HCT116 (cell line): ENCODE measurements around the gene ACP7. TPM values are rescaled to one million over a fixed set of nuclear protein-coding genes. Genes with fewer than 3 reads are reported as not detected.

Source experiments
- ATAC-seq: fragments of 200-7000 bp; cut with Tn5 transposase; 2 replicates; pipeline ENCODE4 v1.9.1; 2020; ENCODE audit warnings: mild to moderate bottlenecking, moderate library complexity
- BruUV-seq: library from RNA; stranded (reverse); fragments of 400-500 nt; replicated peaks from 2 replicates; lab custom pipeline; 2021; lab: Mats Ljungman, UMichigan
- CTCF ChIA-PET: fragments of 300-600 bp; sonication (Branson Sonifier 250); formaldehyde crosslinking; loops from one replicate; lab custom pipeline; 2021; ENCODE audit warnings: antibody characterized with exemption; lab: Charles Lee
- POLR2A ChIA-PET: fragments of 300-600, 350-600 bp; sonication (Branson Sonifier 250); formaldehyde crosslinking; loops from one replicate; lab custom pipeline; 2021; ENCODE audit warnings: antibody characterized with exemption; lab: Charles Lee
- RAD21 ChIA-PET, 2 experiments: fragments of 300-600 bp; sonication (Branson Sonifier 250); formaldehyde crosslinking; loops; one replicate each; lab custom pipeline; 2023; ENCODE audit warnings: low total read pairs in 2 of 2; ENCODE audit not compliant: uncharacterized antibody in 2 of 2, unreplicated experiment in 2 of 2, low non-redundant PET in 1 of 2; lab: Charles Lee
- DNase-seq: peaks from one replicate; pipeline ENCODE4 v3.0.0-alpha.2; 2010; ENCODE audit warnings: low read depth, low spot score
- H2AFZ ChIP-seq: fragments of 200-600 bp; shearing (Covaris generic), sonication (generic); 2 replicates; pipeline ENCODE4 v1.6.1; 2017; ENCODE audit warnings: low read depth, mixed run types, mixed read lengths, antibody characterized with exemption, low read length; ENCODE audit not compliant: poor library complexity, severe bottlenecking
- H3K27ac ChIP-seq: 2 replicates; pipeline ENCODE4 v1.5.1; 2012; ENCODE audit warnings: low read depth, low read length
- H3K27me3 ChIP-seq: fragments of 200-600 bp; sonication (generic); 2 replicates; pipeline ENCODE4 v1.6.1; 2016; ENCODE audit warnings: mixed run types, low read length, mixed read lengths; ENCODE audit not compliant: insufficient read depth
- H3K36me3 ChIP-seq, 2 experiments: fragments of 200-500 bp in 1 of 2; fragments of 200-600 bp in 1 of 2; sonication (Bioruptor generic) in 1 of 2; sonication (generic) in 1 of 2; 2 replicates each; pipeline versions ENCODE4 v1.5.1 to v1.6.1; 2014 to 2016; ENCODE audit warnings: low read length in 2 of 2, inconsistent platforms in 1 of 2, mixed read lengths in 1 of 2, mixed run types in 1 of 2; ENCODE audit not compliant: insufficient read depth in 2 of 2, control insufficient read depth in 1 of 2
- H3K4me1 ChIP-seq, 2 experiments: fragments of 200-600 bp in 1 of 2; sonication (generic) in 1 of 2; 2 replicates each; pipeline versions ENCODE4 v1.5.1 to v1.6.1; 2012 to 2017; ENCODE audit warnings: low read length in 2 of 2, inconsistent platforms in 1 of 2, mild to moderate bottlenecking in 1 of 2, mixed read lengths in 1 of 2, mixed run types in 1 of 2, moderate library complexity in 1 of 2; ENCODE audit not compliant: insufficient read depth in 2 of 2, control insufficient read depth in 1 of 2
- H3K4me2 ChIP-seq: fragments of 200-600 bp; sonication (generic); 2 replicates; pipeline ENCODE4 v1.6.1; 2017; ENCODE audit warnings: mixed run types, low read length, mixed read lengths
- H3K4me3 ChIP-seq, 2 experiments: fragments of 200-600 bp in 1 of 2; sonication (generic) in 1 of 2; replicated peaks in 1 of 2; 2 replicates each; pipeline ENCODE4 v1.5.1; 2011 to 2016; ENCODE audit warnings: low read length in 2 of 2, control low read depth in 1 of 2, low read depth in 1 of 2, mild to moderate bottlenecking in 1 of 2, mixed read lengths in 1 of 2, mixed run types in 1 of 2
- H3K79me2 ChIP-seq: fragments of 200-600 bp; sonication (generic); 2 replicates; pipeline ENCODE4 v1.6.1; 2017; ENCODE audit warnings: mild to moderate bottlenecking, mixed run types, low read length, moderate library complexity, mixed read lengths; ENCODE audit not compliant: insufficient read depth
- H3K9ac ChIP-seq: fragments of 200-600 bp; sonication (generic); 2 replicates; pipeline ENCODE4 v1.6.1; 2016; ENCODE audit warnings: low read length, mixed read lengths
- H3K9me2 ChIP-seq: fragments of 200-600 bp; sonication (generic), shearing (Covaris generic); 2 replicates; pipeline ENCODE4 v1.6.1; 2017; ENCODE audit warnings: mixed run types, mild to moderate bottlenecking, moderate library complexity; ENCODE audit not compliant: insufficient read depth
- H3K9me3 ChIP-seq, 2 experiments: fragments of 200-500 bp in 1 of 2; fragments of 200-600 bp in 1 of 2; sonication (Bioruptor generic) in 1 of 2; sonication (generic) in 1 of 2; 2 replicates each; pipeline ENCODE4 v1.6.1; 2014 to 2017; ENCODE audit warnings: low read length in 2 of 2, mixed read lengths in 2 of 2, inconsistent platforms in 1 of 2, low read depth in 1 of 2, mild to moderate bottlenecking in 1 of 2, mixed run types in 1 of 2, moderate library complexity in 1 of 2; ENCODE audit not compliant: control insufficient read depth in 1 of 2, insufficient read depth in 1 of 2
- H4K20me1 ChIP-seq: fragments of 200-600 bp; sonication (generic), shearing (Covaris generic); 2 replicates; pipeline ENCODE4 v1.6.1; 2017; ENCODE audit warnings: mixed run types, mild to moderate bottlenecking, moderate library complexity; ENCODE audit not compliant: insufficient read depth
- CBX3 ChIP-seq: IDR thresholded peaks from 2 replicates; pipeline ENCODE4 v1.6.1; 2012; ENCODE audit warnings: low read depth
- CEBPB ChIP-seq: IDR thresholded peaks from 2 replicates; pipeline ENCODE4 v1.6.1; 2012; ENCODE audit warnings: low read depth
- CTCF ChIP-seq, 3 experiments: fragments of 200-600 bp in 1 of 3; sonication (generic) in 1 of 3; IDR thresholded peaks in 2 of 3; conservative IDR thresholded peaks in 1 of 3; 2 replicates each; pipeline ENCODE4 v1.5.1; 2012 to 2017; ENCODE audit warnings: low read depth in 2 of 3, low read length in 2 of 3, antibody characterized with exemption in 1 of 3, borderline replicate concordance in 1 of 3, control low read depth in 1 of 3, mild to moderate bottlenecking in 1 of 3, mixed read lengths in 1 of 3, mixed run types in 1 of 3, moderate library complexity in 1 of 3; ENCODE audit not compliant: insufficient read depth in 1 of 3
- EGR1 ChIP-seq: IDR thresholded peaks from 2 replicates; pipeline ENCODE4 v1.6.1; 2012; ENCODE audit warnings: low read depth
- ELF1 ChIP-seq: IDR thresholded peaks from 2 replicates; pipeline ENCODE4 v1.6.1; 2012; ENCODE audit warnings: low read depth, borderline replicate concordance
- EZH2 ChIP-seq: fragments of 200-600 bp; sonication (generic); IDR thresholded peaks from 2 replicates; pipeline ENCODE4 v1.6.1; 2017; ENCODE audit warnings: antibody characterized with exemption, mixed run types
- EZH2phosphoT487 ChIP-seq: fragments of 200-600 bp; IDR thresholded peaks from 2 replicates; pipeline ENCODE4 v1.6.1; 2018; ENCODE audit warnings: antibody characterized with exemption, borderline replicate concordance
- FOSL1 ChIP-seq: IDR thresholded peaks from 2 replicates; pipeline ENCODE4 v1.6.1; 2012; ENCODE audit warnings: low read depth
- JUND ChIP-seq: IDR thresholded peaks from 2 replicates; pipeline ENCODE4 v1.6.1; 2012
- MAX ChIP-seq: IDR thresholded peaks from 2 replicates; pipeline ENCODE4 v1.6.1; 2012
- REST ChIP-seq: IDR thresholded peaks from 2 replicates; pipeline ENCODE4 v1.6.1; 2012; ENCODE audit warnings: low read depth
- SIN3A ChIP-seq: IDR thresholded peaks from 2 replicates; pipeline ENCODE4 v1.6.1; 2012; ENCODE audit warnings: low read depth
- SRF ChIP-seq: IDR thresholded peaks from 2 replicates; pipeline ENCODE4 v1.6.1; 2012; ENCODE audit warnings: low read depth
- TCF7L2 ChIP-seq: IDR thresholded peaks from 2 replicates; pipeline ENCODE4 v1.7.0; 2011; ENCODE audit warnings: borderline replicate concordance, inconsistent platforms; ENCODE audit not compliant: insufficient read depth, insufficient read length; ENCODE audit errors: extremely low read depth
- YY1 ChIP-seq: IDR thresholded peaks from 2 replicates; pipeline ENCODE4 v1.6.1; 2011; ENCODE audit warnings: low read length, low read depth, moderate library complexity, mild to moderate bottlenecking; ENCODE audit not compliant: insufficient replicate concordance; ENCODE audit errors: extremely low read depth
- ZFX ChIP-seq: fragments of 450-650 bp; IDR thresholded peaks from 2 replicates; pipeline ENCODE4 v1.6.1; 2017
- intact Hi-C: fragments of 100-400 bp; cut with micrococcal nuclease; formaldehyde crosslinking; loops from 2 replicates; pipeline ENCODE4 v1.10.0; 2022
- total RNA-seq: library from RNA; stranded (reverse); gene quantifications from one replicate; pipeline ENCODE4 v1.2.1, GENCODE V29; 2021; ENCODE audit not compliant: unreplicated experiment

Gene ACP7
- total RNA-seq, 1 experiment from 2014 or later, result 4.7 TPM

DNA sequence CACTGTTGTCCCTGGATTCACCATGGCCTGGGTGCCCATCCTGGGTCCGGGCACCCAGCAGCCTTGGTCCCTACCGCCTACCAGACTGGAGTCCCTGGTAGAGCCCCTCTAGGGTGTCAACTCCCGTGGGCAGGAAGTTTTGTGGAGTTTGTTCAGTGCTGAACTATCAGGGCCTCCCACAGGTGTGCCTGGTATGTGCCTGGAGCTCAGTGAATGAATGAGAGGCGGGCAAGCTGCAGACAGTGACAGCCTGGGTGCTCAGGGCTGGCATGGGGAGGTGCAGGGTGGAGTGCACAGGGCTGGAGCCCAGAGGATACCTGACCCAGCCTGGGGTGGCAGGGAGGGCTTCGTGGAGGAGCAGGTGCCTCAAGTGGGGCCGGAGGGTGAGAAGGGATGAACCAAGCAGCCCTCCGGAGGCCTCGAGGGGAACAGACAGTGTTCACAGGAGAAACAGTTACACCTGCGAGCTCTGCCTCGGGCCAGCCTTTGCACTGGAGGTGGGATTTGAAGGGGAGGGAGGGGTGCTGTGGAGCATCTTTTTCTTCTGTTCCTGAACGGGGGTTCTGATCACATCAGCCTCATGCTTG lies 71.0 kb downstream of the ACP7 start:
- H3K9ac ChIP-seq, result peak overlapping the region; percentile 43; the same call in 1 of the 2 replicates
- CTCF ChIA-PET, result interaction anchor here (0.8 to 1.4 kb wide), 4 partner anchors 22 to 55 kb away, joined by 3 to 5 read pairs (median 4); no protein-coding TSS in a partner anchor
- intact Hi-C loops, result no loop called here
- H3K4me3 ChIP-seq, result no peak overlapping the region
- ATAC-seq, result peak; percentile 23
- H3K79me2 ChIP-seq, result peaks cover 95% of the 10 kb centered on the region
- H3K27me3 ChIP-seq, result no peaks in the 10 kb centered on the region
- no peaks in the 10 kb centered on the region for H3K9me2 ChIP-seq
- TF ChIP-seq ZFX, result no peak
- no peak for TF ChIP-seq REST
- TF ChIP-seq FOSL1, result no peak
- TF ChIP-seq EZH2phosphoT487, result no peak
- no peak for TF ChIP-seq EZH2
- TF ChIP-seq CEBPB, result no peak
- TF ChIP-seq JUND, result no peak
- TF ChIP-seq TCF7L2, result no peak
- TF ChIP-seq MAX, result no peak
- TF ChIP-seq SIN3A, result no peak
- no peak for TF ChIP-seq CTCF (IDR thresholded peaks at IDR 0.05 in 2 of 3, conservative IDR thresholded peaks at IDR 0.05 in 1 of 3; ENCODE audit: borderline replicate concordance in 1 of 3, insufficient read depth in 1 of 3, low read depth in 2 of 3, low read length in 2 of 3)
- TF ChIP-seq YY1, result no peak
- TF ChIP-seq SRF, result no peak
- TF ChIP-seq EGR1, result no peak
- no peak for TF ChIP-seq CBX3
- no peak for TF ChIP-seq ELF1
- H2AFZ ChIP-seq, result no peak overlapping the region
- no peaks in the 10 kb centered on the region for H3K9me3 ChIP-seq
- H4K20me1 ChIP-seq, result no peaks in the 10 kb centered on the region
- no peaks in the 10 kb centered on the region for H3K36me3 ChIP-seq
- peak overlapping the region; percentile 68 for H3K4me2 ChIP-seq
- DNase-seq, result no peak
- RAD21 ChIA-PET, result no interaction called here
- H3K27ac ChIP-seq, result peak overlapping the region; percentile 75
- POLR2A ChIA-PET, result interaction anchor here (1.2 to 2.0 kb wide), 2 partner anchors 22 to 281 kb away, joined by 3 to 4 read pairs; partner anchors contain the start of gene RPS16
- no TSS peak for BruUV-seq
- peaks cover 37 to 50% of the 10 kb centered on the region in 2 experiments for H3K4me1 ChIP-seq
